C1 segment of cervical spinal cord (tissue), 14 donors: Measurements from ENCODE around the gene PRR35.

Source experiments
- DNase-seq, 14 donors: peaks; one replicate each; lab custom pipeline; 2025; lab: John Stamatoyannopoulos, UW

PRR35 gene

GRCh38 chr16:560204-560700, at the start of gene PRR35:
Gene PRR35, plus strand, starts transcription at chr16:560394. Its CDS starts 2,901 bp downstream, at chr16:563295.
- no peak for DNase-seq

- no peak for DNase-seq
Observed at GRCh38 chr16:512802-513201, 47.4 kb upstream of the PRR35 start.

GRCh38 chr16:513950-514349, 46.2 kb upstream of the PRR35 start:
- no peak for DNase-seq

GRCh38 chr16:515175-515938, 44.8 kb upstream of the PRR35 start:
- DNase-seq, result no peak

- DNase-seq, result no peak
Observed at GRCh38 chr16:515939-516226, 44.3 kb upstream of the PRR35 start.

- DNase-seq, result no peak
Observed at GRCh38 chr16:516301-516700, 43.9 kb upstream of the PRR35 start.

- peak in 4 of 14 donors; percentile 24 to 51 (median 42) for DNase-seq
Observed at GRCh38 chr16:518858-519257, 41.3 kb upstream of the PRR35 start.

GRCh38 chr16:519425-519824, 40.8 kb upstream of the PRR35 start:
- DNase-seq, result no peak

- DNase-seq, result no peak
Observed at GRCh38 chr16:519841-520687, 40.1 kb upstream of the PRR35 start.

GRCh38 chr16:520847-521246, 39.3 kb upstream of the PRR35 start:
- DNase-seq, result no peak

- no peak for DNase-seq
Observed at GRCh38 chr16:521381-522210, 38.6 kb upstream of the PRR35 start.

- DNase-seq, result no peak
Observed at GRCh38 chr16:522320-523096, 37.7 kb upstream of the PRR35 start.

GRCh38 chr16:523097-523741, 37.0 kb upstream of the PRR35 start:
- no peak for DNase-seq

- DNase-seq, result no peak
Observed at GRCh38 chr16:524274-525040, 35.7 kb upstream of the PRR35 start.

- DNase-seq, result no peak
Observed at GRCh38 chr16:525123-525519, 35.1 kb upstream of the PRR35 start.

- peak in 1 of 14 donors; percentile 43 for DNase-seq
Observed at GRCh38 chr16:525520-526180, 34.5 kb upstream of the PRR35 start.

GRCh38 chr16:526181-527014, 33.8 kb upstream of the PRR35 start:
- peak in 3 of 14 donors; percentile 23 to 60 (median 24) for DNase-seq
